Mucosa of rectum (tissue), 2 donors: ENCODE results near the gene PTPRJ.

ENCODE experiments used
- H3K27ac ChIP-seq, 2 donors: one replicate each; pipeline ENCODE4 v1.7.0; 2013; ENCODE audit warnings: inconsistent platforms in 2 of 2, low read depth in 2 of 2, low read length in 2 of 2
- H3K27me3 ChIP-seq, 2 donors: one replicate each; pipeline ENCODE4 v1.7.0; 2013; ENCODE audit warnings: low read length in 2 of 2; ENCODE audit not compliant: control insufficient read depth in 2 of 2, insufficient read depth in 2 of 2
- H3K36me3 ChIP-seq, 2 donors: one replicate each; pipeline ENCODE4 v1.7.0; 2013; ENCODE audit warnings: low read length in 2 of 2; ENCODE audit not compliant: control insufficient read depth in 2 of 2, insufficient read depth in 2 of 2
- H3K4me1 ChIP-seq, 2 donors: one replicate each; pipeline ENCODE4 v1.7.0; 2013; ENCODE audit warnings: low read length in 2 of 2, mild to moderate bottlenecking in 1 of 2; ENCODE audit not compliant: control insufficient read depth in 2 of 2, insufficient read depth in 2 of 2
- H3K4me3 ChIP-seq, 2 donors: one replicate each; pipeline ENCODE4 v1.7.0; 2013; ENCODE audit warnings: low read length in 2 of 2
- H3K9ac ChIP-seq, 2 donors: one replicate each; pipeline ENCODE4 v1.7.0; 2013; ENCODE audit warnings: low read length in 2 of 2, low read depth in 1 of 2, mild to moderate bottlenecking in 1 of 2
- H3K9me3 ChIP-seq, 2 donors: one replicate each; pipeline ENCODE4 v1.7.0; 2013; ENCODE audit warnings: low read length in 2 of 2; ENCODE audit not compliant: control insufficient read depth in 2 of 2
- donor health status: healthy.
- donor health status: Normal muscosa, but diverticular disease.

Gene PTPRJ

DNA sequence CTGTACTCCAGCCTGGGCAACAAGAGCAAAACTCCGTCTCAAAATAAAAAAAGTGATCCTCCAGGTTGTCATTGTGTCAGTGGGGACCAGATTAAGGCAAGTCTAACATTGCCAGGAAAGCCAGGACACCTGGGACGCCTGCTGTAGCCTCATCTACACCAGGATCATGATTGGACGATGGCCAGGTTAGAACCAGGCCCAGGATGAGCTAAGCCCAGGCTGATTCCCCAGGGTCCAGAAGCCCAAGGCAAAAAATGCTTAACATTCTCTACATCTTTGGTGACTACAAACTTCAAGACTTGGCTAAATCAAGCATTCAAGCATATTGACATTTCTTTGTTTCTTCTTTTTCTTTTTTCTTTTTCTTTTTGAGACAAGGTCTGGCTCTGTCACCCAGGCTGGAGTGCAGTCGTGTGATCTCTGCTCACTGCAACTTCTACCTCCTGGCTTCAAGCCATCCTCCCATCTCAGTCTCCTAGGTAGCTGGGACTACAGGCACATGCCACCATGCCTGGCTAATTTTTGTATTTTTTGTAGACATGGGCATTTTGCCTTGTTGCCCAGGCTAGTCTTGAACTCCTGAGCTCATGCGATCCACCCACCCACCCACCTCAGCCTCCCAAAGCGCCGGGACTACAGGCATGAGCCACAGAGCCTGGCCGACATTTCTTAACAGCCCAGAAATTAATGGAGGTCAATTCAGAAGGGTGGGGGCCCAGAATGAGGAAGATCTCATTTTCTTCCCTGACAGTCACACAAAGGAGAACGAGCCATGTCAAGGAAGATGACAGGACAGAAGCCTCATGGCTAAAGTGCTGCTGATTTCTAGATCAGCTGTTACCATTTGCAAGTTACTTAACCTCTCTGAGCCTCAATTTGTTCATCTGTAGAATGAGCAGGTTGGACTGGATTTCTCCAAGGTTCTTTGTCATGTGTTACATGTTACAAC is 12.5 kb upstream of the PTPRJ start:
- H3K4me3 ChIP-seq, result no peak overlapping the region
- no peaks in the 10 kb centered on the region for H3K9me3 ChIP-seq
- no peak overlapping the region for H3K9ac ChIP-seq
- no peaks in the 10 kb centered on the region for H3K27me3 ChIP-seq
- no peaks in the 10 kb centered on the region for H3K4me1 ChIP-seq
- H3K36me3 ChIP-seq, result no peaks in the 10 kb centered on the region
- H3K27ac ChIP-seq, result no peak overlapping the region

DNA sequence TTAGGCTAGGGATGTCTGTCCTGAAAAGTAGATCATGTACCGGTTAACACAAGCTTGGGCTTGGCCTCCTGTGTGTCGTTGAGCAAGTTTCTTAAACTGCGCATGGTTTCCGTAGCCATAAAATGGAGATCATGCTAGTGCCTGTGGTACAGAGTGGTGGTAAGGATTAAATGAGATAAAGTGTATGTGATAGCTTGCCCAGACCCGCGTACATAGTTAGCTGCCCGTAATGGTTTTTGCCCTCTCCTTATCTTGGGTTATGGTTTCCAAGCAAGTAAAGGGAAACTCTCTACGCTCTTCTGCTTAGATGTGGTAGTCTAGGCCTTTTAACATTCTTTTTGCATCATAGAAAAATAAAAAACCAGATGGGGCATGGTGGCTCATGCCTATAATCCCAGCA is 11.0 kb upstream of the PTPRJ start:
- Histone ChIP-seq H3K36me3 (no peaks in the 10 kb centered on the region), H3K27ac (no peak overlapping the region), H3K4me1 (peaks cover 0 to 2% of the 10 kb centered on the region in 2 donors), H3K9ac (no peak overlapping the region), H3K9me3 (no peaks in the 10 kb centered on the region), H3K4me3 (no peak overlapping the region), H3K27me3 (no peaks in the 10 kb centered on the region)

DNA sequence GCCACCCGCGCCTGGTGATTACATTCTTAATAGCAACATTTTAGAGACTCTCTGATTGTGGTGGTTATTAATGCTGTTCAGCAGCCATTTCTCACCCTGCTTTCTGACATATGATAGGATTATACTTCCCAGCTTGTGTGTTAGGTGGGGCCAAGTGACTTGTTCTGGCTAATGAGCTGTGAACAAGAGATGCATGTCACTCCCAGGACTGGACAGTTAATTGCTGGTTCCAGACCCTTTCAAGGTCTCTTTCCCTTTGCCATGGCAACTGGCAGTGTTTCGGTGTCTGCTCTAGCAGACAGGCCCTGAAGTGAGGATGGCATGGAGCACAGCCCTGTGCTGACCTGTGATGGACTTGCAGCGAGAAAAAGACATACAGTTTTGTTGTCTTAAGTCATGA is 8.9 kb upstream of the PTPRJ start:
- Histone ChIP-seq H3K36me3 (no peaks in the 10 kb centered on the region), H3K9me3 (no peaks in the 10 kb centered on the region), H3K4me1 (peaks cover 0 to 5% of the 10 kb centered on the region in 2 donors), H3K27ac (no peak overlapping the region), H3K27me3 (no peaks in the 10 kb centered on the region), H3K4me3 (no peak overlapping the region), H3K9ac (no peak overlapping the region)

DNA sequence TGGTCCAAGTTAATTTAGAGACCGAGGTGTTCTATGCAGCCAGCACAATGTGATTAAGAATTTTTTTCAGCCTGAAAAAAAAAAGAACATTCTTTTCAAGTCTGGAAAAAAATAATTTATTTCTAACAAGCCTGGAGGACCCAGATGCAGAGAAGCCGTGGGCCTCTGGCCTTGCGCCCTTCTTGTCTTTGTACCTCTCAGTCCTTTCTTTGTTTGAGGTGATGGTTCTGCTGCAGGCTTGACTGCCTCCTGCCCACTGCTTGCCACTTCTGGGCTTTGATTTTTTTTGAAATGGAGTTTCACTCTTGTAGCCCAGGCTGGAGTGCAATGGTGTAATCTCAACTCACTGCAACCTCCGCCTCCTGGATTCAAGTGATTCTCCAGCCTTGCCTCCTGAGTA is 7.2 kb upstream of the PTPRJ start:
- H3K9me3 ChIP-seq, result no peaks in the 10 kb centered on the region
- H3K9ac ChIP-seq, result no peak overlapping the region
- H3K4me3 ChIP-seq, result no peak overlapping the region
- H3K4me1 ChIP-seq, result peaks cover 0 to 5% of the 10 kb centered on the region in 2 donors
- no peak overlapping the region for H3K27ac ChIP-seq
- H3K36me3 ChIP-seq, result no peaks in the 10 kb centered on the region
- H3K27me3 ChIP-seq, result no peaks in the 10 kb centered on the region

DNA sequence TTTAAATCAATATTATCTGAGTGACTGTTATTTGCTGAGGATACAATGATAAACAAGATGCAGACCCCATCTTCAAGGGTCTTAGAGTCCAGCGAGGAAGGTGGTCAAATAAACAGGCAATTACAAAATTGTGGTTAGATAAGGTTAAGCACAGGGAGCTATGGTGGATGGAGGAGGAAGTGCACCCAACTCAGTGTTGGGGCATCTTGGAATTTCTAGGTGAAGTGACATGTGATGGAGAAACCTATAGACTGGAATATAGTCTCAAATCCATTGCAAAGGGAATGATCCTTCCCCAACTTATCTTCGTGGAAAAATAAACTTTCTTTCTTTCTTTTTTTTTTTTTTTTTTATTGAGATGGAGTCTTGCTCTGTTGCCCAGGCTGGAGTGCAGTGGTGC is 3.4 kb upstream of the PTPRJ start:
- Histone ChIP-seq H3K9ac (no peak overlapping the region), H3K36me3 (no peaks in the 10 kb centered on the region), H3K27ac (no peak overlapping the region), H3K4me1 (peaks cover 9% of the 10 kb centered on the region in 2 donors), H3K27me3 (no peaks in the 10 kb centered on the region), H3K9me3 (no peaks in the 10 kb centered on the region), H3K4me3 (no peak overlapping the region)

DNA sequence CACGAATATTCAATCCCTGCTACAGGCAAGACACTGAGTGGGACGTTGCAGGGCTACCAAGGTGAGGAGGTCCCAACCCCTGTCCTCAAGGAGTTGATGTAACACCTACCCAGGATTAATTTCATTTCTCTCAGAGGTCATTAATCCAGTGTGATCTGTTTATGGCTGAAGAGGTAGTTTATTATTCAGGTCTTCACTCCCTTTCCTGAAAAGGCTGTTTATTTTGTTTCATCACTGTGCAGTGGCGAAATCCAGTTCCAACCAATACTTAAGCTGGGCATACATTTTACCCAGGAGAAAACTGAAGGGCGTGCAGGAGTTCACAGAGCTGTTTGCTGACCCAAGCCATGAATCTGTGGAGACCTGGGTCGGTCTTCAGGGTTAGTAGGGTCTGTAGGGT is 2.7 kb upstream of the PTPRJ start:
- H3K4me3 ChIP-seq, result no peak overlapping the region
- no peak overlapping the region for H3K27ac ChIP-seq
- H3K9ac ChIP-seq, result no peak overlapping the region
- H3K27me3 ChIP-seq, result no peaks in the 10 kb centered on the region
- no peaks in the 10 kb centered on the region for H3K36me3 ChIP-seq
- no peaks in the 10 kb centered on the region for H3K9me3 ChIP-seq
- peaks cover 13% of the 10 kb centered on the region in 2 donors for H3K4me1 ChIP-seq

DNA sequence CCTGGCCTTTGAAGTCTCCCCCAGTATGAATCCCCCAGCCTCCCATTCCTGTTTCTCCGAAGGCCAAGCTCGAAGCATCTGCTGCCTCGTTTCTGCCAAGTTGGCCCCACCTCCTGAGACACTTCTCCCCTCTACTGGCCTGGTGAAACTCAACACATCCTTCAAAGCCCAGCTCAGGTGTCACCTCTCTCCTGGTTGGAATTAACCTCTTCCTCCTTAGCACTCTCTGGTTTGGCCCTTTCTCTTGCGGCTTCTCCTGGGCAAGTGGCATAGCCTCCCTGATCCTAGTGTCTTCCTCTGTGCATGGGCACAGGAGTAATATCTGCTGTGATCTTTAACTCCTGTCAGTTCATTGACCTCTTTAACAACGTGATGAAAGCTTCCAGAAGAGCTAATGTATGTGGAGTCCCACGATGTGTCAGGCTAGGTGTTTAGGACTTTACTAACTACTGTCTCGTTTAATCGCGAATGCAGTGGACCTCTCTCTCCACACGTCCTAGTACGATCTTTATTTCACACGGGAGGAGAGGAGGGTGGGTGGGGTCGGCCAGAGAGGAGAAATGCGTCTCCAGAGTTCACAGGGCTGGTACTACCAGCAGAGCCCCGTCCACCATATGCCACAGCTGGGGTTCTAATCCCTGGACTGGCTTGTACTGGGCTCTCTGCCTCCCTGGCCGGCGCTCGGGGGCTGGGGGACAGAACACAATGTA is 826 bp upstream of the PTPRJ start:
- H3K4me1 ChIP-seq, result peaks cover 18 to 23% of the 10 kb centered on the region in 2 donors
- no peaks in the 10 kb centered on the region for H3K9me3 ChIP-seq
- H3K36me3 ChIP-seq, result no peaks in the 10 kb centered on the region
- H3K27me3 ChIP-seq, result no peaks in the 10 kb centered on the region
- H3K4me3 ChIP-seq, result peak overlapping the region; percentile 28 to 53
- H3K9ac ChIP-seq, result peak overlapping the region; percentile 19 to 57
- H3K27ac ChIP-seq, result peak overlapping the region in 1 of 2 donors; percentile 9

DNA sequence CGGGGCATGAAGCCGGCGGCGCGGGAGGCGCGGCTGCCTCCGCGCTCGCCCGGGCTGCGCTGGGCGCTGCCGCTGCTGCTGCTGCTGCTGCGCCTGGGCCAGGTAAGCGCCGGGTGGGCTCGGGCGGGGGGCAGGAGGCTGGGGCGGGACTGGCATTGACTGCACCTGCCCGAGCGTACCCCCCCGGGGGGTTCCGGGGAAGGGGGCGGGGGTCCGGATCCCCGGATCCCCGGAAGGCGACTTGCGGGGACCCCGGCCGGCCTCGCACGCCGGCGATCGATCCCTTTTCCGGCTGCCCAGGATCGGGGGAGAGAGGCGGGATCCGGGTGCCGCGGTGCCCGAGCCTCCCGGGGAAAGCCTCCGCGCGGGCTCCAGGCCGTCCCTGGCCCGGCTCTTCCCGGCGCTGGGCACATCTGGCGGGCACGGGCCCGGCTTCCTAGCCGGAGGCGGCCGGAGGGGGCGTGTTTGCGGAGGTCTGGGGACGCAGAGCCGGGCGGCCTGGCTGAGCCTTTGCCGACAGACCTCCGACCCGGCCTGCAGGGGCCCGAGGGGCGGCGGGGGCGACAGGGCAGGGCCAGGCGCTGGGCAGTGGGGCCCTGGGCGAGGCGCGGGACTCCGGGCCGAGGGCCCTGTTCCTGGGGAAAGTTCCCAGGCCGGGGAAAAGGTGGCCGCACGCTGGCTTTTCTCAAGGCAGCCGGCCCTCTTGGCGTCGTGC is 705 bp downstream of the PTPRJ start:
- Histone ChIP-seq H3K9ac (peak overlapping the region; percentile 61 to 83), H3K27me3 (no peaks in the 10 kb centered on the region), H3K4me1 (peaks cover 18 to 26% of the 10 kb centered on the region in 2 donors), H3K9me3 (no peaks in the 10 kb centered on the region), H3K4me3 (peak overlapping the region; percentile 70 to 73), H3K36me3 (no peaks in the 10 kb centered on the region), H3K27ac (peak overlapping the region; percentile 56 to 66)

DNA sequence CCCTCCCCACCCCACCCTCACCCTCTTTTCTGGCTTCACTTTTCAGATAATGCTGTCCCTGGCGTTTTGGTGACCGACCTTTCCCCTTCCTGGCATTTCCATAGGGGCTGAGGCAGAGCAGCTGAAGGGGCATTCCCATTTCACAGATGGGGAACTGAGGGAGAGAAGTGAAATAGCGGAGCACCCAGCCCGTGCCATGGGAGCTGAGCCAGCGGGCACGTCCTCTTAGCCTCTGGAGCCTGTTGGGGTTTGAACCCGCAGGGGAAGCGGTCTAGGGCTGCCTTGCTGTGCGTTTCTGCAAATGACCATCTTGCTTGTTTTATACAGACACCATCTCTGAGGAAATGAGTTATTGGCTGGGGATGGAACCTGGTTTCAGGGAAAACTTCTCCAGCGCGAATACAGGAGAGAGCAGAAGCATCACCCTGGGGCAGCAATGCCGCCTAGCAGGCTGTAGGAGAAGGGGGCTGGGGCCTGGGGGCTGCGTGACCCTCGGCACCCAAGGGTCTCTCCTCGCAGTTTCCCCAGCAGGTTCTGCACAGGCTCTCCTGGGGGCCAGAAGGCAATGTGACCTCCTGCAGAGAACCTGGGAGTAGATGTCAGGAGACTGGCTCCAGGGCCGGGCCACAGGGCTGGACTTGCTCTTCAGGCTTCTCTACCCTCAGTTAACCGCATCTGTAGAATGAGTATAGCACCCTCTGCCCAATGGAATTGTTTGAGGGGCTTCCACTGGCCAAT is 1.5 kb downstream of the PTPRJ start:
- peaks cover 23 to 34% of the 10 kb centered on the region in 2 donors for H3K4me1 ChIP-seq
- H3K4me3 ChIP-seq, result peak overlapping the region; percentile 70 to 73
- peak overlapping the region; percentile 61 to 83 for H3K9ac ChIP-seq
- peak overlapping the region; percentile 56 to 66 for H3K27ac ChIP-seq
- H3K9me3 ChIP-seq, result no peaks in the 10 kb centered on the region
- no peaks in the 10 kb centered on the region for H3K36me3 ChIP-seq
- no peaks in the 10 kb centered on the region for H3K27me3 ChIP-seq
